Myocyte (in vitro differentiated cells): Measurements from ENCODE around the gene BAIAP2. TPM values are rescaled to one million over a fixed set of nuclear protein-coding genes. Genes with fewer than 3 reads are reported as not detected.

Source experiments
- microRNA counts: library from miRNA; unstranded; fragments of <30 nt; microRNA quantifications from one replicate; lab custom pipeline; 2016
- microRNA-seq: library from miRNA; unstranded; fragments of <30 nt; microRNA quantifications from one replicate; pipeline ENCODE4, GENCODE V29; 2016
- total RNA-seq: library from RNA; depleted of rRNA; stranded (reverse); fragments of >200 nt; gene quantifications from 2 replicates; pipeline ENCODE4 v1.2.3, GENCODE V29; 2014

The BAIAP2 gene
- total RNA-seq, 1 donor from 2014 or later = 27.4 TPM

MicroRNAs encoded within 50 kb of the gene (microRNA counts, 767-probe panel; counts per million panel counts)
- microRNA hsa-miR-1250 (lab: Ali Mortazavi, UCI) (not detected), microRNA hsa-miR-338-3p (lab: Ali Mortazavi, UCI) (6,488 counts per million, percentile 10 among the panel's probes with 10 or more counts), microRNA hsa-miR-338-5p (lab: Ali Mortazavi, UCI) (not detected), microRNA hsa-miR-657 (lab: Ali Mortazavi, UCI) (not detected)

Small RNAs within 50 kb of the gene (microRNA-seq; reads per million reads assigned to microRNA genes)
- gene MIR1250 (not detected), gene MIR3065 (not detected), gene MIR338 (not detected), gene MIR657 (not detected)

Other genes starting within 250 kb of the BAIAP2 start
- gene CHMP6, start 43.3 kb upstream of the BAIAP2 start, total RNA-seq = 14.8 and 18.0 TPM in 2 replicates
- not detected in 2 replicates for gene PVALEF, start 130.4 kb downstream of the BAIAP2 start, total RNA-seq
- gene AATK, start 131.1 kb downstream of the BAIAP2 start, total RNA-seq = 0.94 and 0.99 TPM in 2 replicates
- 5.8 and 6.6 TPM in 2 replicates for gene CEP131, start 187.8 kb downstream of the BAIAP2 start, total RNA-seq
- 17.3 and 23.8 TPM in 2 replicates for gene TEPSIN, start 203.9 kb downstream of the BAIAP2 start, total RNA-seq
- 29.2 and 45.7 TPM in 2 replicates for gene NDUFAF8, start 204.2 kb downstream of the BAIAP2 start, total RNA-seq